Adrenal gland (tissue), 12 donors: Measurements from ENCODE around the gene DUS1L. TPM values are rescaled to one million over a fixed set of nuclear protein-coding genes. Genes with fewer than 3 reads are reported as not detected.

Source experiments
- DNase-seq, 7 donors: peaks; one replicate each; pipeline ENCODE4 v3.0.0-alpha.2; 2019 to 2020
- H3K27ac ChIP-seq, 5 donors: fragments of 200-600 bp; sonication (generic) in 4 of 5; 1 replicate in 3 of 5; 2 replicates in 2 of 5; pipeline versions ENCODE4 v1.5.1 to v1.8.0; 2016 to 2020; ENCODE audit warnings: mild to moderate bottlenecking in 1 of 5
- H3K27me3 ChIP-seq: fragments of 200-600 bp; 2 replicates; pipeline ENCODE4 v1.8.0; 2021
- H3K36me3 ChIP-seq, 2 donors: fragments of 200-600 bp; replicated peaks in 1 of 2; 1 replicate in 1 of 2; 2 replicates in 1 of 2; pipeline versions ENCODE4 v1.5.1 to v1.8.0; 2018 to 2022
- H3K4me1 ChIP-seq, 2 donors: fragments of 200-600 bp; replicated peaks in 1 of 2; 1 replicate in 1 of 2; 2 replicates in 1 of 2; pipeline versions ENCODE4 v1.5.1 to v1.8.0; 2018 to 2021
- H3K4me3 ChIP-seq, 4 donors: fragments of 200-600 bp; sonication (generic) in 3 of 4; one replicate each; pipeline ENCODE4 v1.5.1; 2016 to 2018
- H3K9me3 ChIP-seq, 3 donors: fragments of 200-600 bp; sonication (generic) in 1 of 3; replicated peaks in 1 of 3; 1 replicate in 2 of 3; 2 replicates in 1 of 3; pipeline versions ENCODE4 v1.5.1 to v1.8.0; 2016 to 2021
- POLR2A ChIP-seq, 2 donors: fragments of 450-650 bp; IDR thresholded peaks; one replicate each; pipeline ENCODE4 v1.6.1; 2017; ENCODE audit warnings: antibody characterized with exemption in 2 of 2, mild to moderate bottlenecking in 2 of 2, moderate library complexity in 1 of 2
- WGBS, 4 donors: extraction: QIAGEN DNeasy Blood & Tissue Kit in 2 of 4; methylation state at CpG; one replicate each; pipeline versions ENCODE4 v1.1.5 to v1.1.7; 2013 to 2017; 5-methylcytosine and 5-hydroxymethylcytosine counted together
- intact Hi-C, 2 donors: fragments of 100-400 bp; cut with DNase I; formaldehyde crosslinking; loops; one replicate each; pipeline versions ENCODE4 v1.14.1 to v1.15.0; 2022 to 2023
- polyA plus RNA-seq, 3 donors: library from polyadenylated mRNA; stranded (reverse); fragments of 200-250 nt in 2 of 3; fragments of 350-450 nt in 1 of 3; fragmentation: Illumina TruSeq in 1 of 3; extraction: RNeasy Lipid Tissue Mini Kit (QIAGEN cat#74804) in 1 of 3; gene quantifications; one replicate each; pipeline ENCODE4 v1.2.3, GENCODE V29; 2013 to 2014
- total RNA-seq, 9 donors: library from RNA; depleted of rRNA in 4 of 9; stranded (reverse); fragments of >200 nt in 4 of 9; fragments of 120-200 nt in 1 of 9; fragmentation: NEBNext Ultra II Directional in 1 of 9; extraction: Animal tissue kit (Norgen Biotek cat#: 25700) in 1 of 9; gene quantifications; one replicate each; pipeline versions ENCODE4 v1.1.0 to v1.2.4, GENCODE V29; 2013 to 2023
- TF ChIP-seq, protein P1 (sequence below), 6 experiments: fragments of 450-650 bp in 4 of 6; fragments of 200-600 bp in 2 of 6; sonication (generic) in 1 of 6; IDR thresholded peaks; 1 replicate in 5 of 6; 2 replicates in 1 of 6; pipeline versions ENCODE4 v1.5.1 to v1.8.0; 2016 to 2021; ENCODE audit warnings: antibody characterized with exemption in 6 of 6, mild to moderate bottlenecking in 2 of 6, moderate library complexity in 1 of 6
- donor health status: healthy with polysubstance abuse.
- donor health status: Bipolar disorder and iron deficiency.
- donor health status: DM: yes; HTN: yes; CAD: no.
- donor health status: DM: no; HTN: no; CAD: no.
- donor health status: DM: no; HTN: no; CAD: no.
- donor health status: DM: yes; HTN: yes; CAD: no.

The DUS1L gene
- total and polyA plus RNA-seq, 12 donors = 38.5 to 397 (median 75.7) TPM

DNA sequence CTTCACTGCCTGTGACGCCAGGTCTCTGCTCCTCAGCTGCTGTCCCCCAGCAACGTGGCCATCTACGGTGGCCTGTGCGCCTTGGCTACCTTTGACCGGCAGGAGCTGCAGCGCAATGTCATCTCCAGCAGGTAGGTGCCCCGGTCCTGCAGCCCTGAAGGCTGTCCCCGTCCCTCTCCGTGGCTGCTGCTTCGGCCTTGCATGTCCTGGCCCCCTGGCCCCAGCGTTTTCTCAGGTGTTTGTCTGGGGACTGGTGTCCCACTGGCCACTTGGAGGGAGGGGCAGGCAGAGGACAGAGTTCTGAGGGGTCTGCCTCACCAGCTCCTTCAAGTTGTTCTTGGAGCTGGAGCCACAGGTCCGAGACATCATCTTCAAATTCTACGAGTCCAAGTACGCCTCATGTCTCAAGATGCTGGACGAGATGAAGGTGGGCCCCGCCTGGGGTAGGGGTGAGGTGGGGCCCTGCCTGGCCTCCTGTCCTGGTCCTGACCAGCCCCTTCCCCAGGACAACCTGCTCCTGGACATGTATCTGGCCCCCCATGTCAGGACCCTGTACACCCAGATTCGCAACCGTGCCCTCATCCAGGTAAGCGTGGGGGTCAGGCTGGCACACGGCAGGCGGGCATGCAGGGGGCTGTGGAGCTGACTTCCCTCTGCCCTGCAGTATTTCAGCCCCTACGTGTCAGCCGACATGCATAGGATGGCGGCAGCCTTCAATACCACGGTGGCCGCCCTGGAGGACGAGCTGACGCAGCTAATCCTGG, 9.5 kb downstream of the DUS1L start:
- no peak overlapping the region for H3K27ac ChIP-seq
- no peak for TF ChIP-seq POLR2A (IDR thresholded peaks at IDR 0.05)
- TF ChIP-seq, protein P1, sequence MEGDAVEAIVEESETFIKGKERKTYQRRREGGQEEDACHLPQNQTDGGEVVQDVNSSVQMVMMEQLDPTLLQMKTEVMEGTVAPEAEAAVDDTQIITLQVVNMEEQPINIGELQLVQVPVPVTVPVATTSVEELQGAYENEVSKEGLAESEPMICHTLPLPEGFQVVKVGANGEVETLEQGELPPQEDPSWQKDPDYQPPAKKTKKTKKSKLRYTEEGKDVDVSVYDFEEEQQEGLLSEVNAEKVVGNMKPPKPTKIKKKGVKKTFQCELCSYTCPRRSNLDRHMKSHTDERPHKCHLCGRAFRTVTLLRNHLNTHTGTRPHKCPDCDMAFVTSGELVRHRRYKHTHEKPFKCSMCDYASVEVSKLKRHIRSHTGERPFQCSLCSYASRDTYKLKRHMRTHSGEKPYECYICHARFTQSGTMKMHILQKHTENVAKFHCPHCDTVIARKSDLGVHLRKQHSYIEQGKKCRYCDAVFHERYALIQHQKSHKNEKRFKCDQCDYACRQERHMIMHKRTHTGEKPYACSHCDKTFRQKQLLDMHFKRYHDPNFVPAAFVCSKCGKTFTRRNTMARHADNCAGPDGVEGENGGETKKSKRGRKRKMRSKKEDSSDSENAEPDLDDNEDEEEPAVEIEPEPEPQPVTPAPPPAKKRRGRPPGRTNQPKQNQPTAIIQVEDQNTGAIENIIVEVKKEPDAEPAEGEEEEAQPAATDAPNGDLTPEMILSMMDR (IDR thresholded peaks at IDR 0.05) = no peak
- peaks cover 20 to 28% of the 10 kb centered on the region in 2 donors for H3K4me1 ChIP-seq
- H3K36me3 ChIP-seq = peaks cover 0 to 79% of the 10 kb centered on the region in 2 donors
- H3K4me3 ChIP-seq = no peak overlapping the region
- DNase-seq = peak in 2 of 7 donors; percentile 8 to 14
- intact Hi-C loops = no loop called here
- no peaks in the 10 kb centered on the region for H3K9me3 ChIP-seq
- no peaks in the 10 kb centered on the region for H3K27me3 ChIP-seq
- 88 to 94% (median 89%) methylated on average over 8 to 28 of the region's 28 CpGs for WGBS, 4 donors

DNA sequence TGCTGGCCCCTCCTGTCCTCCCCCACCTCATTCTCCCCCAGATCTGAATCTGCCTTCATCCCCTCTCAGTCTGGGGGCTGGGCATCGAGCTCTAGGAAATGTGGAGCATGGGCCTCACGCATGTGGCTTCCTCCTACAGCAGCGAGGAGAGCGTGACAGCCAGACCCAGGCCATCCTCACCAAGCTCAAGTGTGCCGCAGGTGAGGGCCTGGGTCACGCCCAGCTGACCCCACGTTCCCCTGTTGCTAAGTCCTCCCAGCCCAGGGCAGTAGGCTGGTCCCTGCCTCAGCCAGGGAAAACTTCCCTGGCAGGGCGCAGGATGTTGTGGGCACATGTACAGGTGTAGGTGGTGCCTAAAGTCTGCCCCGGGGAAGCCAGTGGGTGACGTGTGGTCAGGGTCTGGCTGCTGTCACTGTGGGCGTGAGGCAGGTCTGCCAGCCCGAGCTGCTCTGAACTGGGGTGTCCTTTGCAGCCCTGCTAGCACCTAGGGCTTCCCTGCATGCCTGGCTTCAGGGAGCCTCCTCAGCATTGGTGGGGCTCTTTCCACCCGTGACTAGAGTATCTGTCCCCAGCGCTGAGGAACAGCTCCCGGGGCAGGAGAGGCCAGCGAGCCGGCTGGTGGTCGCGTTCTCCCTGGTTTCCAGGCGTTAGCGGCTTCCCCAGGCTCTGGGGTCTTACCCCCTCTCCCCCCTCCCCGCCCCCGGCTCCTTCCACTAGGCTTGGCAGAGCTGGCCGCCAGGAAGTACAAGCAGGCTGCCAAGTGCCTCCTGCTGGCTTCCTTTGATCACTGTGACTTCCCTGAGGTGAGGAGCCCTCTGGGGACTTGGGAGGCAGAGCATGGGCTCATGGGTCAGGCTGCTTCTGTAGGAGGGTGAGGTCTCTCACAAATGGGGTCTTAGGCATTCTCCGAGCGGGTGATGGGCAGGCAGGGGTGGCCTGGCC, 10.3 kb downstream of the DUS1L start:
- peaks cover 27 to 34% of the 10 kb centered on the region in 2 donors for H3K4me1 ChIP-seq
- TF ChIP-seq POLR2A (IDR thresholded peaks at IDR 0.05) = no peak
- TF ChIP-seq, protein P1 (IDR thresholded peaks at IDR 0.05) = no peak
- no peaks in the 10 kb centered on the region for H3K9me3 ChIP-seq
- intact Hi-C loops = no loop called here
- no peaks in the 10 kb centered on the region for H3K27me3 ChIP-seq
- H3K4me3 ChIP-seq = no peak overlapping the region
- no peak overlapping the region for H3K27ac ChIP-seq
- 79 to 92% (median 85%) methylated on average over 8 to 26 of the region's 26 CpGs for WGBS, 4 donors
- peaks cover 0 to 71% of the 10 kb centered on the region in 2 donors for H3K36me3 ChIP-seq
- peak in 2 of 7 donors; percentile 6 to 15 for DNase-seq

- Histone ChIP-seq H3K4me3 (no peak overlapping the region), H3K27ac (no peak overlapping the region), H3K9me3 (no peaks in the 10 kb centered on the region), H3K4me1 (peaks cover 28 to 35% of the 10 kb centered on the region in 2 donors), H3K27me3 (no peaks in the 10 kb centered on the region), H3K36me3 (peaks cover 0 to 71% of the 10 kb centered on the region in 2 donors)
- peak in 2 of 7 donors; percentile 6 to 31 for DNase-seq
- no peak for TF ChIP-seq POLR2A (IDR thresholded peaks at IDR 0.05)
- TF ChIP-seq, protein P1 (IDR thresholded peaks at IDR 0.05) = no peak
- intact Hi-C loops = no loop called here
- WGBS, 4 donors = 79 to 89% (median 88%) methylated on average over 17 to 38 of the region's 38 CpGs
Observed at GRCh38 chr17:82054351-82055022, 11.1 kb downstream of the DUS1L start.
